Amniotic epithelial cell (primary cell): ENCODE measurements around the gene UQCC2.

Source experiments
- DNase-seq: peaks from one replicate; pipeline ENCODE4 v3.0.0-alpha.2; 2010; ENCODE audit warnings: low read depth

Gene UQCC2

GRCh38 chr6:33744001-33744848 lies 32.7 kb upstream of the UQCC2 start:
- DNase-seq = peak; percentile 74

- DNase-seq = no peak
These were observed 31.3 kb upstream of the UQCC2 start for GRCh38 chr6:33742837-33743236.

DNA sequence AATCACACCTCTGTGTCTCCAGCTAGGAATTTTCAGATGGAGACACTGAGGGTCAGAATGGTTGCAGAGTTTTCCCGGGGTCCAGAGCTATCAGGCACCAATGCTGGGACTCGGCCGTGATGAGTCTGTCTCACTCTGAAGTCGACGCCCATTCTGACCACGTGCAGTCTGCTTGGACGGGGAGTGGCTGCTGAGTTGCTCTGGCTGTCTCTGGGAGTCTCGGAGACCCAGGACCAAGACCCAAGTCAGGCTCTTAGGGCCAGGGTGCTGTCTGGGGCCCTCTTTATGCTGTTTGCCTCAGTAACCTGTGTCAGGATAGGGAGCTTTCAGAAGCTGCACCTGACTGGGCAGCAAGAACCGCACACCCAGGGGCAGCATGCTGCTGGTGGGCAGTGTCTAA lies 30.6 kb upstream of the UQCC2 start:
- DNase-seq = no peak

- no peak for DNase-seq
These were observed 29.3 kb upstream of the UQCC2 start for GRCh38 chr6:33740794-33741193.

- no peak for DNase-seq
These were observed 28.7 kb upstream of the UQCC2 start for GRCh38 chr6:33740204-33740608.

DNA sequence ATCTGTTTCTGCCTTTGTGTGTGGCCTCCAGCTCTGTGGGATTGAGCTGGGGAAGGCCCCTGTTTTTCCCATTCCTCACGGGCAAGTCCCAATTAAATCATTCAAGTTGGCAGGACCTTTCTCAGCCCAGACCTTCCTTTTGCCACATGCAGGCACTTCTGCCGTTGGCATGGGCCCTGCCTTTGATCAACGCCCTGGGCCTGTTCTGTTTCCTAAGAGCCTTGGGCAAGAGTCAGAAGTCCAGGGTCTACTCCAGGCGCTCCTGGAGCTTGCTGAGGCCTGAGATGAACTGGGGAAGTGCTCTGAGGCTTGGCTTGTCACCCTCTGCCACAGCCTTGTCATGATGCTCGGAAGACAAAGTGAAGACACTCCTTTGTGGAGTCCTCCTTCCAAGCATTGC lies 28.1 kb upstream of the UQCC2 start:
- no peak for DNase-seq

DNA sequence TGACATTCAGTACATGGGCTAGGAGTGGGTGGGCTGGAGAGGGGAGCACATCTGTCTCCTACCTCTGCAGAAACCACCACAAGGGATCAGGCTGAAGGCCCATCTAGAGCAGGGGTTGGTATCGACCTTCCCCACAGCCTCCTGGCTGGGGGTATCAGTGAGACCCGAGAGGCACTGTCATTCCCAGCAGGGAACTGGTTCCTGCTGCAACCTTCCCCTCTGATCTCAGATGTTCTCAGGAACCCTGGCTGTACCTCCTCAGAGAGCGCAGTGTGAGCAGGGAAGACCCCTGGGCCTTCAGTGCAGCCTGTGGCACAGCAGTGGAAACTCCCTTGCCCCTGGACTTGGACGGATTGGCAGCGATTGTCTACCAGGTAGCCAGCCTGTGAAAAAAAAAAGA lies 27.4 kb upstream of the UQCC2 start:
- DNase-seq = no peak

DNA sequence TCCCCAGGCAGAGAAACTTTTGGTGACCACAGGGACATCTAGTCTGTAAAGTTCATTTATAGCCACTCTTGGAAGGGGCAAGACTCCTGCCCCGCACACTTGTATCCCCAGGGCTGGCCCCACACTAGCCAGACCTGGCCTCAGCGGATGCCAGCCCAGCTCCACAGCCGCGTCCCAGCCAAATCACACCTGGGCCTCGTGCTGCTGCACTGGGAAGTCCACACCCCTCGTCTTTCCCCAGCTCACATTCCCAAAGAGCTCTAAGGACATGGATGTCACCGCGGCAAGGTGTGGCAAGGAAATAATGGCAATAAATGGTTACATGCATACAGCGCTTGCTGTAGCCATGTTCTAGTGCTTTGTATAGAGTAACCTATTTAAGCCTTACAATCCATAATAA lies 26.7 kb upstream of the UQCC2 start:
- no peak for DNase-seq

GRCh38 chr6:33737267-33738026 lies 25.9 kb upstream of the UQCC2 start:
- DNase-seq = no peak

DNA sequence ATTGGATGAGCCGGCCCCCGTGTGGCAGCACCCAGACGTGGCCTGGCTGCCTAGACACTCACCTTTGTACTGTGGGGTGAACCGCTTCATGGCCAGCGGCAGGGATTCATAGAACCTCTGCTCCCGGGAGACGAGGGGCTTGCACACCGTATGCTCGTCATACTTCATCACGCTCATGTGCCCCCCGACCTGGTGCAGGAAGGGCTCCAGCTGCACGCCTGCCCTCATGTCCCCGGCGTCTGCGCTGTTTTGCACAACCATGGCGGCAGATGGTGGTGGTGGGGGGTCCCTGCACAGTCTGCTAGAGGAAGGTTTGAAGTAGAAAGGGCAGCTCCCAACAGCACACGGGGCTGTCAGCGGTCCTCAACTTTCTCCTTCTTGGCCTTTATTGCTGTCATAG lies 23.7 kb upstream of the UQCC2 start:
- DNase-seq = no peak

DNA sequence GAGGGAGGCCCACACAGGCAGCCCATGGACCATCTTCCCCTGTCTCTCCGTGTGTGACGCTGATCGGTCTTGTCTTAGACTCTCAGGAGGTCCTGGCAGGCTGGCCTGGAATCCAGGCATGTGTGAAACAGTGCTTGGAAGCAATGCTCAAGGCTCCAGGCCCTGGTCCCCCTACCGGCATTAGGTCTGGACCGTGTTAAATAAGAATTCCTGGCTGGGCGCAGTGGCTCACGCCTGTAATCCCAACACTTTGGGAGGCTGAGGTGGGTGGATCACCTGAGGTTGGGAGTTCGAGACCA lies 22.2 kb upstream of the UQCC2 start:
- no peak for DNase-seq

GRCh38 chr6:33732817-33733708 lies 21.6 kb upstream of the UQCC2 start:
- DNase-seq = no peak

- DNase-seq = no peak
These were observed 20.9 kb upstream of the UQCC2 start for GRCh38 chr6:33732385-33732784.

DNA sequence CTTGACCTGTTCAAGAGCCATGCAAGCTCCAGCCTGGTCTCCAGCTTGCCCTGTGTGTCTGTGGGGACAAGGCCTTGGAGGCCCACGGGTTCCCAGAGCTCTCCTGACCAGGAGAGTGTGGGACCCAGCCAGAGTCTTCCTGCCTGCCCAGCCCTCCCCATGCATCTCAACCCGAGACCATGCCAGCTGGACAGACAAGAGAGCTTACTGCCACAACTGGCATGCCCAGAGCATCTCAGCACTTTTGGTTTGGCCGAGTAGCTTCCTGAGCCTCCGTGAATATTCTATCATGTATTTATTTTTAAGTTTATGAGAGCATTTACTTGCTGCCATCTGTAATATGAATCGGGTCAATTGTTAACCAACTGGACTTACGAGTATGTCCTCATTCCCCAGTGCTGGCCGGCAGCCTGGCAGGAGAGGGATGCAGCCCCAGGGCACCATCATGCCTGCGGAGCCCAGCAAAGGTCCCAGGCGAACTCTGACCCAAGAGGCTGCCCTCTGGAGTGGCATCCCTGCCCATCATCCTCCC lies 20.3 kb upstream of the UQCC2 start:
- no peak for DNase-seq

DNA sequence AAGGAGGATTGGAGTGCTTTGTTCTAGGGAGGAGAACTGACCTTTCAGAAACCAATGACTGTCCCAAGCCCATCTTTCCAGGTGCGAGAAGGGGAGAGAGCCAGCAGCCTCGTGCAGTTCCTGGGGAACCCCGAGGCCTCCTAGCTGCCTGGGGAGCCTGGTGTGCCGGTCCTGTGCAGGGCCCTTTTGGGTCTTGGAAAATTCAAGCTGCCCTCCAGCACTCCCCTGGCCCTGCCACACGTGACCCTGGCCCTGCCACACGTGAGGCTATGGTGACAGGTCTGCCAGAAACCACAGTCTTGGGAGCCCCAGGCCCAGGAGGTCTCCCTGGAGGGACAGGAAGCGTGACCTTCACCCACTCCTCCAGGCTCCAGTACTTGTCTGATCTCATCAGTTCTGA lies 19.5 kb upstream of the UQCC2 start:
- no peak for DNase-seq

DNA sequence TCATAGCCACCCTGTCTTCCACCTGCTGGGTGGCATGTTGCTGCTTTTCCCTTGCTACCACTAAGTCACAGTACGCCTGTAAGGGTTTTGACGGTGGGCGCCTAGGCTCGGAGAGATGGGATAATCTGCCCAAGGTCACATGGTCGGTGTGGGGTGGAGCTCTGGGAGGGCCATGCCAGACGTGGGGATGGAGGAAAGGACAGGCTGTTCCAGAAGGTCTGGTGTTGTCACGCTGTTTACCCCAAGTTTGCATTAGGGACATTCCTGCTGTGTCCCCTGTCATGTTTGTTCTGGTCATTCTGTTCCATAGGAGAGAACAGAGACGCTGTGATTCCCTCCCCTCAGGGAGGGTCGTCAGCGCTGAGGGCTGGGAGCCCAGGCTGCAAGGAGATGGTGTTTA lies 19.1 kb upstream of the UQCC2 start:
- no peak for DNase-seq

DNA sequence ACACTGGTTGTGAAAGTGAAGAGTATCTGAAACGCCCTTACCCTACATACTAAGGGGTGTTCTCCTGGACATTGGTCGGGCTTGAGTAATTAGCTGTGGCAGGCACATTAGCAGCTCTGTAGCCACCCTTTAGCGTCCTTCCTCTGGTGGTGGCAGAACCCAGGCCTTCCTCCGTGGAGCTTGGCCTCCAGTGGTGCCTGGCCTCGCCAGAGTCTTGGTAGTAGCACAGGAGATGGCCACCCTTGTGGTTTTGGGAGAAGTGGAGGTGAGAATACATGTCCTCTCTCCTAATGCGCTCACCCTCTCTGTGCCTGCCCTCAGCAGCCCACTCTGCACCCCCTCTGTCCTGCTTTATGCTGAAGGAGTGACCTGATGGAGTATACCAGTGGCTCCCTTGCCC lies 17.6 kb upstream of the UQCC2 start:
- no peak for DNase-seq

DNA sequence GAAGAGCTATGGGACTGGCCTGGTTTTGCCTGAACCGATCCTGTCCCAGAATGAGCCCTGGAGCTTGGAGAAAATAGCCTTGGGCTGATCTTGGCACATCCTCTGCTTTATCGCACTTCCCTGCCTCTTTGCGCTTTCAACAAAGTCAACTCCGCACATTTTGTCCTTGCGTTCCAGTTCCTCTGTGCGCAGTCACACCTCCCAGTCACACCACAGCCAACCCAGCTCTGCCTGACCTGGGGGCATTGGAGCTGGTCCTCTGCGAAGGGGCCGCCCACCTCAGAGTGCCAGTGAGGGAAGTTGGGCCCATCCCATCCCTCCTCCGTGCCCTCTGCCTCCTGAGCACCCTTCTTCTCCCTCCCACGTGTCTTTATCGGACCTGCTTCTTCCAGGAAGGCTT lies 16.9 kb upstream of the UQCC2 start:
- DNase-seq = no peak

- no peak for DNase-seq
These were observed 16.4 kb upstream of the UQCC2 start for GRCh38 chr6:33727932-33728331.

GRCh38 chr6:33727126-33727525 lies 15.6 kb upstream of the UQCC2 start:
- no peak for DNase-seq

GRCh38 chr6:33726696-33727095 lies 15.2 kb upstream of the UQCC2 start:
- DNase-seq = no peak

GRCh38 chr6:33725891-33726673 lies 14.6 kb upstream of the UQCC2 start:
- no peak for DNase-seq
